IMR-90 (cell line): ENCODE measurements around the gene BPTF. TPM values are rescaled to one million over a fixed set of nuclear protein-coding genes. Genes with fewer than 3 reads are reported as not detected.

ENCODE experiments used
- ATAC-seq: fragments of 200-7000 bp; cut with Tn5 transposase; 2 replicates; pipeline ENCODE4 v1.9.1; 2020; ENCODE audit warnings: low read depth, mild to moderate bottlenecking, moderate library complexity
- BruUV-seq: library from RNA; stranded (reverse); fragments of 400-500 nt; replicated peaks from 2 replicates; lab custom pipeline; 2021; lab: Mats Ljungman, UMichigan
- CTCF ChIA-PET: fragments of 300-600 bp; formaldehyde crosslinking; extraction: SDS; loops from one replicate; lab custom pipeline; 2021; ENCODE audit warnings: antibody characterized with exemption; lab: Yijun Ruan, JAX
- POLR2A ChIA-PET: fragments of 300-600 bp; sonication (Branson Sonifier 250); formaldehyde crosslinking; loops from one replicate; lab custom pipeline; 2022; ENCODE audit warnings: antibody characterized with exemption; ENCODE audit not compliant: unreplicated experiment; lab: Charles Lee
- DNase-seq: peaks from one replicate; pipeline ENCODE4 v3.0.0; 2013
- H2AFZ ChIP-seq: replicated peaks from 2 replicates; pipeline ENCODE3; 2013; ENCODE audit warnings: low read length, mild to moderate bottlenecking; ENCODE audit not compliant: poor library complexity
- H2AK5ac ChIP-seq: 2 replicates; pipeline ENCODE4 v1.6.1; 2013; ENCODE audit warnings: low read depth, low read length, inconsistent platforms
- H2AK9ac ChIP-seq: replicated peaks from 2 replicates; pipeline ENCODE3; 2013; ENCODE audit warnings: mild to moderate bottlenecking, low read depth, low read length, moderate library complexity; ENCODE audit not compliant: poor library complexity
- H2BK120ac ChIP-seq: 2 replicates; pipeline ENCODE4 v1.6.1; 2013; ENCODE audit warnings: low read depth, low read length, inconsistent platforms
- H2BK15ac ChIP-seq: 3 replicates; pipeline ENCODE4 v1.6.1; 2013; ENCODE audit warnings: low read depth, low read length, inconsistent platforms
- H2BK20ac ChIP-seq: 2 replicates; pipeline ENCODE4 v1.6.1; 2013; ENCODE audit warnings: low read depth, mild to moderate bottlenecking, inconsistent platforms, low read length, moderate library complexity
- H2BK5ac ChIP-seq: 2 replicates; pipeline ENCODE4 v1.6.1; 2013; ENCODE audit warnings: mild to moderate bottlenecking, low read depth, low read length, inconsistent platforms; ENCODE audit not compliant: poor library complexity, severe bottlenecking
- H3K14ac ChIP-seq: replicated peaks from 2 replicates; pipeline ENCODE4 v1.6.1; 2013; ENCODE audit warnings: low read depth, low read length, inconsistent platforms
- H3K18ac ChIP-seq: 2 replicates; pipeline ENCODE4 v1.6.1; 2013; ENCODE audit warnings: low read depth, low read length, control low read depth
- H3K23ac ChIP-seq: 2 replicates; pipeline ENCODE4 v1.6.1; 2013; ENCODE audit warnings: low read depth, low read length, inconsistent platforms
- H3K27ac ChIP-seq: 2 replicates; pipeline ENCODE4 v1.5.1; 2013; ENCODE audit warnings: mild to moderate bottlenecking, control low read depth, low read length; ENCODE audit not compliant: insufficient read depth
- H3K27me3 ChIP-seq: 2 replicates; pipeline ENCODE4 v1.6.1; 2013; ENCODE audit warnings: low read length; ENCODE audit not compliant: control insufficient read depth, insufficient read depth
- H3K36me3 ChIP-seq: 2 replicates; pipeline ENCODE4 v1.6.1; 2013; ENCODE audit warnings: low read length, mixed read lengths; ENCODE audit not compliant: control insufficient read depth, insufficient read depth
- H3K4ac ChIP-seq: 2 replicates; pipeline ENCODE4 v1.6.1; 2013; ENCODE audit warnings: low read depth, low read length, inconsistent platforms
- H3K4me1 ChIP-seq: 2 replicates; pipeline ENCODE4 v1.6.1; 2013; ENCODE audit warnings: low read length, mixed read lengths; ENCODE audit not compliant: control insufficient read depth, insufficient read depth
- H3K4me2 ChIP-seq: 2 replicates; pipeline ENCODE4 v1.6.1; 2013; ENCODE audit warnings: low read depth, mild to moderate bottlenecking, control low read depth, low read length, moderate library complexity
- H3K4me3 ChIP-seq: 2 replicates; pipeline ENCODE4 v1.5.1; 2013; ENCODE audit warnings: low read depth, mild to moderate bottlenecking, control low read depth, low read length, moderate library complexity; ENCODE audit not compliant: insufficient read depth
- H3K56ac ChIP-seq: 2 replicates; pipeline ENCODE4 v1.6.1; 2013; ENCODE audit warnings: low read length, inconsistent platforms; ENCODE audit not compliant: insufficient read depth; ENCODE audit errors: extremely low read depth
- H3K79me1 ChIP-seq, 2 experiments: 2 replicates each; pipeline ENCODE4 v1.6.1; 2013; ENCODE audit warnings: low read length in 2 of 2, inconsistent platforms in 1 of 2, low read depth in 1 of 2
- H3K9ac ChIP-seq: 2 replicates; pipeline ENCODE4 v1.6.1; 2013; ENCODE audit warnings: low read depth, low read length, control low read depth
- H3K9me1 ChIP-seq: 2 replicates; pipeline ENCODE4 v1.6.1; 2013; ENCODE audit warnings: low read length, inconsistent platforms; ENCODE audit not compliant: insufficient read depth
- H3K9me3 ChIP-seq: 2 replicates; pipeline ENCODE4 v1.6.1; 2013; ENCODE audit warnings: low read length; ENCODE audit not compliant: control insufficient read depth, insufficient read depth
- H4K20me1 ChIP-seq: 2 replicates; pipeline ENCODE4 v1.6.1; 2013; ENCODE audit warnings: low read length, inconsistent platforms; ENCODE audit not compliant: insufficient read depth
- H4K5ac ChIP-seq: 2 replicates; pipeline ENCODE4 v1.6.1; 2013; ENCODE audit warnings: mild to moderate bottlenecking, low read depth, low read length, control low read depth
- H4K8ac ChIP-seq, 2 experiments: 2 replicates each; pipeline ENCODE4 v1.6.1; 2013; ENCODE audit warnings: low read depth in 2 of 2, low read length in 2 of 2, control low read depth in 1 of 2, inconsistent platforms in 1 of 2
- H4K91ac ChIP-seq: 2 replicates; pipeline ENCODE4 v1.6.1; 2013; ENCODE audit warnings: low read depth, low read length, inconsistent platforms; ENCODE audit not compliant: insufficient read depth
- BHLHE40 ChIP-seq: fragments of 150-350 bp; IDR thresholded peaks from 2 replicates; pipeline ENCODE4 v1.6.1; 2016; ENCODE audit warnings: mild to moderate bottlenecking, low read depth, low read length
- CHD1 ChIP-seq: IDR thresholded peaks from 2 replicates; pipeline ENCODE4 v1.6.1; 2012; ENCODE audit warnings: low read depth, low read length, improper control_type of control experiment
- FOS ChIP-seq: fragments of 150-350 bp; IDR thresholded peaks from 2 replicates; pipeline ENCODE4 v1.6.1; 2016; ENCODE audit warnings: low read depth, low read length
- MAFK ChIP-seq: IDR thresholded peaks from 2 replicates; pipeline ENCODE4 v1.6.1; 2012; ENCODE audit warnings: low read depth, low read length, improper control_type of control experiment
- MAZ ChIP-seq: IDR thresholded peaks from 2 replicates; pipeline ENCODE4 v1.6.1; 2012; ENCODE audit warnings: low read depth, mild to moderate bottlenecking, low read length, improper control_type of control experiment, moderate library complexity, borderline replicate concordance
- MXI1 ChIP-seq: IDR thresholded peaks from 2 replicates; pipeline ENCODE4 v1.6.1; 2012; ENCODE audit warnings: low read depth, mild to moderate bottlenecking, low read length, moderate library complexity, borderline replicate concordance
- NFE2L2 ChIP-seq: fragments of 150-350 bp; IDR thresholded peaks from 2 replicates; pipeline ENCODE4 v1.6.1; 2016; ENCODE audit warnings: low read depth, mild to moderate bottlenecking, low read length
- RAD21 ChIP-seq: IDR thresholded peaks from 2 replicates; pipeline ENCODE4 v1.6.1; 2012; ENCODE audit warnings: low read length, improper control_type of control experiment
- RCOR1 ChIP-seq: IDR thresholded peaks from 2 replicates; pipeline ENCODE4 v1.6.1; 2012; ENCODE audit warnings: mild to moderate bottlenecking, low read length, improper control_type of control experiment; ENCODE audit not compliant: insufficient replicate concordance
- RFX5 ChIP-seq: IDR thresholded peaks from 2 replicates; pipeline ENCODE4 v1.8.0; 2012; ENCODE audit warnings: low read depth, mild to moderate bottlenecking, low read length, moderate library complexity
- SMC3 ChIP-seq: fragments of 150-350 bp; IDR thresholded peaks from 2 replicates; pipeline ENCODE4 v1.6.1; 2016; ENCODE audit warnings: low read depth, mild to moderate bottlenecking, antibody characterized with exemption, low read length, moderate library complexity
- USF2 ChIP-seq: fragments of 150-350 bp; IDR thresholded peaks from 2 replicates; pipeline ENCODE4 v1.6.1; 2017; ENCODE audit warnings: mild to moderate bottlenecking, antibody characterized with exemption, low read length, low read depth
- WGBS, 2 experiments: methylation state at CpG; one replicate each; pipeline versions ENCODE4 v1.1.5 to v1.1.7; 2013; ENCODE audit warnings: missing lambda C conversion rate in 2 of 2; ENCODE audit not compliant: insufficient read length in 1 of 2; ENCODE audit errors: extremely low coverage in 2 of 2; 5-methylcytosine and 5-hydroxymethylcytosine counted together
- dilution Hi-C: fragments of 300-500 bp; cut with HindIII; formaldehyde crosslinking; loops from one replicate; pipeline ENCODE4 v1.14.3; 2018; ENCODE audit warnings: low sequenced_read_pairs; ENCODE audit not compliant: unreplicated experiment
- in situ Hi-C: fragments of 300-500 bp; cut with MboI; formaldehyde crosslinking; loops from 3 replicates; pipeline ENCODE4 v1.14.3; 2019; ENCODE audit warnings: low sequenced_read_pairs, inconsistent platforms, mixed read lengths
- intact Hi-C: fragments of 100-400 bp; cut with micrococcal nuclease; formaldehyde crosslinking; loops from 2 replicates; pipeline ENCODE4 v1.10.0; 2022
- polyA plus RNA-seq, 3 experiments: library from polyadenylated mRNA; depleted of rRNA; stranded (reverse); fragments of >200 nt; gene quantifications; 2 replicates each; pipeline ENCODE4 v1.2.3, GENCODE V29; 2012; ENCODE audit warnings: low replicate concordance in 1 of 3
- total RNA-seq: library from RNA; depleted of rRNA; stranded (reverse); fragments of >200 nt; gene quantifications from 2 replicates; pipeline ENCODE4 v1.2.3, GENCODE V29; 2012
- TF ChIP-seq, protein P1 (sequence below): fragments of 150-350 bp; IDR thresholded peaks from 2 replicates; pipeline ENCODE4 v1.6.1; 2016; ENCODE audit warnings: low read depth, mild to moderate bottlenecking, low read length, moderate library complexity, borderline replicate concordance
- TF ChIP-seq, protein P2 (sequence below): conservative IDR thresholded peaks from 2 replicates; pipeline ENCODE4 v1.5.1; 2012; ENCODE audit warnings: mild to moderate bottlenecking, low read depth, low read length, improper control_type of control experiment

Gene BPTF
- total and polyA plus RNA-seq, 2 of the 4 experiments (the other 2 are of a cell fraction) = 32.3 to 35.7 TPM

DNA sequence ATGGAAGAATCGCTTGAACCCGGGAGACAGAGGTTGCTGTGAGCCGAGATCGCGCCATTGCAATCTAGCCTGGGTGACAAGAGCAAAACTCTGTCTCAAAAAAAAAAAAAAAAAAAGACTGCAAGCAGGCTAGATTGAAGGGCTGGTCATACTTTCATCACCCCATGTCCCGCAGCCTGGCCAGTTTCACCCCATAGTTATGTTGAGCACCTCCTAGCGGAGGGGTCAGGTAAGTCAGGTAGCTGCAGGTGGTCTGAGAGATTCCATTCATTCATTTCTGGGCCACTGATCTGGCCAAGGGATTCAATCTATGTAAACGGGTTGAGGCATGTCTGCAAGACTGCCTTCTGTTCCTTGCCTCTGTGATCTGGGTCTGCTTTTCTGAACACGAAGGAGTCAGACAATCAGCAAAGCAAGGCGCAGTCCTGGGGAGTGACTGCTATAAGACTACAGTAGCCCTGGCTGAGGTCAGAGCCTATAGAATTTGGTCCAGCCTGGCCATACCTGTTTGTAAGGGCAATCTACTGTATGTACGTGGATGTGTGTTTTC, 23.6 kb upstream of the BPTF start:
- TF ChIP-seq MXI1 (no peak), CHD1 (no peak), FOS (no peak), USF2 (no peak), RCOR1 (no peak), RFX5 (no peak), MAZ (no peak), BHLHE40 (no peak), RAD21 (no peak), MAFK (no peak), NFE2L2 (no peak), SMC3 (no peak)
- TF ChIP-seq, protein P1, sequence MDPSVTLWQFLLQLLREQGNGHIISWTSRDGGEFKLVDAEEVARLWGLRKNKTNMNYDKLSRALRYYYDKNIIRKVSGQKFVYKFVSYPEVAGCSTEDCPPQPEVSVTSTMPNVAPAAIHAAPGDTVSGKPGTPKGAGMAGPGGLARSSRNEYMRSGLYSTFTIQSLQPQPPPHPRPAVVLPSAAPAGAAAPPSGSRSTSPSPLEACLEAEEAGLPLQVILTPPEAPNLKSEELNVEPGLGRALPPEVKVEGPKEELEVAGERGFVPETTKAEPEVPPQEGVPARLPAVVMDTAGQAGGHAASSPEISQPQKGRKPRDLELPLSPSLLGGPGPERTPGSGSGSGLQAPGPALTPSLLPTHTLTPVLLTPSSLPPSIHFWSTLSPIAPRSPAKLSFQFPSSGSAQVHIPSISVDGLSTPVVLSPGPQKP = no peak
- TF ChIP-seq, protein P2, sequence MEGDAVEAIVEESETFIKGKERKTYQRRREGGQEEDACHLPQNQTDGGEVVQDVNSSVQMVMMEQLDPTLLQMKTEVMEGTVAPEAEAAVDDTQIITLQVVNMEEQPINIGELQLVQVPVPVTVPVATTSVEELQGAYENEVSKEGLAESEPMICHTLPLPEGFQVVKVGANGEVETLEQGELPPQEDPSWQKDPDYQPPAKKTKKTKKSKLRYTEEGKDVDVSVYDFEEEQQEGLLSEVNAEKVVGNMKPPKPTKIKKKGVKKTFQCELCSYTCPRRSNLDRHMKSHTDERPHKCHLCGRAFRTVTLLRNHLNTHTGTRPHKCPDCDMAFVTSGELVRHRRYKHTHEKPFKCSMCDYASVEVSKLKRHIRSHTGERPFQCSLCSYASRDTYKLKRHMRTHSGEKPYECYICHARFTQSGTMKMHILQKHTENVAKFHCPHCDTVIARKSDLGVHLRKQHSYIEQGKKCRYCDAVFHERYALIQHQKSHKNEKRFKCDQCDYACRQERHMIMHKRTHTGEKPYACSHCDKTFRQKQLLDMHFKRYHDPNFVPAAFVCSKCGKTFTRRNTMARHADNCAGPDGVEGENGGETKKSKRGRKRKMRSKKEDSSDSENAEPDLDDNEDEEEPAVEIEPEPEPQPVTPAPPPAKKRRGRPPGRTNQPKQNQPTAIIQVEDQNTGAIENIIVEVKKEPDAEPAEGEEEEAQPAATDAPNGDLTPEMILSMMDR = no peak
- DNase-seq = no peak
- Histone ChIP-seq H3K4me1 (no peaks in the 10 kb centered on the region), H3K79me1 (no peaks in the 10 kb centered on the region), H2BK15ac (no peak overlapping the region), H3K14ac (no peak overlapping the region), H4K91ac (no peak overlapping the region), H2AFZ (no peak overlapping the region), H2BK120ac (no peak overlapping the region), H3K18ac (no peak overlapping the region), H3K36me3 (no peaks in the 10 kb centered on the region), H4K20me1 (no peaks in the 10 kb centered on the region), H4K8ac (no peak overlapping the region), H3K27me3 (peaks cover 4% of the 10 kb centered on the region; the same call in 1 of the 2 replicates), H3K4me2 (no peak overlapping the region), H4K5ac (no peak overlapping the region), H2BK20ac (no peak overlapping the region), H3K4me3 (no peak overlapping the region), H3K9me3 (no peaks in the 10 kb centered on the region), H3K4ac (no peak overlapping the region), H2AK9ac (no peak overlapping the region), H2AK5ac (no peak overlapping the region), H2BK5ac (no peak overlapping the region), H3K9ac (no peak overlapping the region), H3K56ac (no peak overlapping the region), H3K23ac (no peak overlapping the region), H3K27ac (no peak overlapping the region), H3K9me1 (no peaks in the 10 kb centered on the region)
- CTCF ChIA-PET = interaction anchor here (0.7 kb wide), 1 partner anchor 892 kb away, joined by 4 read pairs; no protein-coding TSS in a partner anchor
- in situ Hi-C loops = no loop called here
- intact Hi-C loops = no loop called here
- dilution Hi-C loops = no loop called here
- WGBS, 2 experiments = 88% methylated on average over 3 of the region's 11 CpGs; no CpG with 5 or more reads in 1 of the 2 experiments
- POLR2A ChIA-PET = no interaction called here
- no peak for ATAC-seq
- BruUV-seq = no TSS peak
